Measurements from ENCODE around the gene SLC6A19.
"Not testable (repeated sequence)": the region's sequence is repeated elsewhere in the genome, so short reads cannot be mapped to it uniquely, and the experiment has no call there.

Gene SLC6A19

GRCh38 chr5:1224631-1225030, 23.2 kb downstream of the SLC6A19 start:
- TF ChIP-seq CTCF (IDR thresholded peaks at IDR 0.05; ENCODE audit: extremely low read depth, insufficient read depth, missing control alignments): no peak
- in situ Hi-C loops (cut with MboI; ENCODE audit: low pct_unique_long_range_greater_than_20kb, low sequenced_read_pairs, unreplicated experiment): no loop called here
- no peak for DNase-seq (ENCODE audit: low spot score)

GRCh38 chr5:1225081-1225480, 23.7 kb downstream of the SLC6A19 start, which contains the start of gene SLC6A18:
TSS of gene SLC6A18 (plus strand) at chr5:1225381. CDS start at chr5:1225478, 97 bp downstream.
- DNase-seq (ENCODE audit: low spot score): no peak
- TF ChIP-seq CTCF (IDR thresholded peaks at IDR 0.05; ENCODE audit: extremely low read depth, insufficient read depth, missing control alignments): no peak
- in situ Hi-C loops (cut with MboI; ENCODE audit: low pct_unique_long_range_greater_than_20kb, low sequenced_read_pairs, unreplicated experiment): no loop called here

- DNase-seq (ENCODE audit: low spot score): no peak
- in situ Hi-C loops (cut with MboI; ENCODE audit: low pct_unique_long_range_greater_than_20kb, low sequenced_read_pairs, unreplicated experiment): no loop called here
- TF ChIP-seq CTCF (IDR thresholded peaks at IDR 0.05; ENCODE audit: extremely low read depth, insufficient read depth, missing control alignments): no peak
These were observed 24.8 kb downstream of the SLC6A19 start for GRCh38 chr5:1226231-1226630.

- no peak for DNase-seq (ENCODE audit: low spot score)
- in situ Hi-C loops (cut with MboI; ENCODE audit: low pct_unique_long_range_greater_than_20kb, low sequenced_read_pairs, unreplicated experiment): no loop called here
These were observed 25.6 kb downstream of the SLC6A19 start for GRCh38 chr5:1226839-1227581.

GRCh38 chr5:1227667-1228066, 26.3 kb downstream of the SLC6A19 start:
- no peak for DNase-seq (ENCODE audit: low spot score)
- TF ChIP-seq CTCF (IDR thresholded peaks at IDR 0.05; ENCODE audit: extremely low read depth, insufficient read depth, missing control alignments): no peak
- in situ Hi-C loops (cut with MboI; ENCODE audit: low pct_unique_long_range_greater_than_20kb, low sequenced_read_pairs, unreplicated experiment): no loop called here

More at GRCh38 chr5:1226839-1227581, 25.6 kb downstream of the SLC6A19 start:
- TF ChIP-seq CTCF (IDR thresholded peaks at IDR 0.05; ENCODE audit: extremely low read depth, insufficient read depth, missing control alignments): no peak

GRCh38 chr5:1228120-1228519, 26.7 kb downstream of the SLC6A19 start:
- in situ Hi-C loops (cut with MboI; ENCODE audit: low pct_unique_long_range_greater_than_20kb, low sequenced_read_pairs, unreplicated experiment): no loop called here
- no peak for DNase-seq (ENCODE audit: low spot score)
- no peak for TF ChIP-seq CTCF (IDR thresholded peaks at IDR 0.05; ENCODE audit: extremely low read depth, insufficient read depth, missing control alignments)

GRCh38 chr5:1229023-1229422, 27.6 kb downstream of the SLC6A19 start:
- in situ Hi-C loops (cut with MboI; ENCODE audit: low pct_unique_long_range_greater_than_20kb, low sequenced_read_pairs, unreplicated experiment); DNase-seq (ENCODE audit: low spot score): not testable (repeated sequence)

Data from GM13977 (cell line).